Left ventricle myocardium superior (tissue), 1 donor: ENCODE measurements around the gene BABAM2. TPM values are rescaled to one million over a fixed set of nuclear protein-coding genes. Genes with fewer than 3 reads are reported as not detected.

Source experiments
- ATAC-seq: fragments of 200-7000 bp; cut with Tn5 transposase; one replicate; pipeline ENCODE4 v1.9.1; 2020; ENCODE audit warnings: mild to moderate bottlenecking, moderate library complexity
- DNase-seq: peaks from one replicate; pipeline ENCODE4 v3.0.0-alpha.2; 2020
- intact Hi-C: fragments of 100-400 bp; cut with micrococcal nuclease; formaldehyde crosslinking; loops from one replicate; pipeline ENCODE4 v1.11.0; 2022
- total RNA-seq: library from RNA; stranded (reverse); fragmentation: NEBNext Ultra II Directional; extraction: Animal tissue kit (Norgen Biotek cat#: 25700); gene quantifications from one replicate; pipeline ENCODE4 v1.2.1, GENCODE V29; 2021
- donor health status: DM: no; HTN: yes; CAD: no; lungs with severe emphysema.

The BABAM2 gene
- total RNA-seq, 1 donor from 2014 or later = 56.8 TPM

DNA sequence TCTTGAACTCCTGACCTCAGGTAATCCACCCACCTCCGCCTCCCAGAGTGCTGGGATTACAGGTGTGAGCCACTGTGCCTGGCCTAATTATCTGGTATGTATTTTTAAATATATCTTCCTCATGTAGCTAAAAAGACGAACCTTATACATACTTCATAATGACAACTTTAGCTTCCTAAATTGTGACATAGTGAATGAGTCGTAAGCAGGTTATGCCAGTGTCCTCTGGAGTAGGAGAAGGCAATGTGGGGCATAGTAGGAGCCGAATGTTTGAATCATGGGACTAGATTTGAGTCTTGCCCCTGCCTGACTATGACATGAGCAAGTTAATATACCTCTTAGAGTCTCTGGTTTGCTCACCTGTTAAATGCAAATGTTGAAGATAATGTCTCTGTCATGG is 406.4 kb downstream of the BABAM2 start:
- no peak for ATAC-seq
- no peak for DNase-seq
- intact Hi-C loops = no loop called here

DNA sequence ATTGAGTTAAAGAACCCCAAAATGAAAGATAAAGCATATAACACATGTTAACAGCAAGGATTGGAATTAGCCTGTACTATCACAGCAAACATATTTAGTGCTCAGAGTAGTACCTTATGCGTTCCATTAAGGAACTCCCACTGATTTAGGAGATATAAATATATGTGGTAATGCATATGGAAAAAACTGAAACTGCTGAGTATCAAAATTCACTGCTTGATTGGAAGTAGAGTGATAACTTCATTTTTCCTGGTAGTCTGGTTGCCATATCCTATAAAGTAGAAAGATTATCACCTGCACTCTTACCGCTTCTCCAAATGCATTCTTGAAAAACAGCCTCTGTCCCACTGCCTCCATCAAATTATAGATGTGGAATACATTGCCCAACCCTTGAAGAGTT is 407.0 kb downstream of the BABAM2 start:
- intact Hi-C loops = no loop called here
- DNase-seq (no peak), ATAC-seq (no peak)

DNA sequence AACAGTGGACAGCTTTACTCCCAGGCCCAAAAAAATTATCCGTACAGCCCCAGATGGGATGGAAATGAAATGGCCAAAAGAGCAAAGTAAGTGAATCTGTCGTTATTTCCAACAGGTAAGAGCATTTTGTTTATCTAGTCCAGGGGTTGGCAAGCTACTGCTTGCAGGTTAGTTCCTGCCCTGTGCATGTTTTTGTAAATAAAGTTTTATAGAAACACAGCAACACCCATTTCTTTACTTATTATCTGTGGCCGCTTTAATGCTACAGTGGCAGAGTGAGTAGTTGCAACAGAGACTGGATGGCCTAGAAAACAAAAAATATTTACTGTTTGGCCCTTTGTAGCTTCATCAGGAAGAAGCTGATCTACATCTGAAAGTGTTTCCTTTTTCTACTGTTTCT is 407.9 kb downstream of the BABAM2 start:
- ATAC-seq = no peak
- no peak for DNase-seq
- intact Hi-C loops = no loop called here

DNA sequence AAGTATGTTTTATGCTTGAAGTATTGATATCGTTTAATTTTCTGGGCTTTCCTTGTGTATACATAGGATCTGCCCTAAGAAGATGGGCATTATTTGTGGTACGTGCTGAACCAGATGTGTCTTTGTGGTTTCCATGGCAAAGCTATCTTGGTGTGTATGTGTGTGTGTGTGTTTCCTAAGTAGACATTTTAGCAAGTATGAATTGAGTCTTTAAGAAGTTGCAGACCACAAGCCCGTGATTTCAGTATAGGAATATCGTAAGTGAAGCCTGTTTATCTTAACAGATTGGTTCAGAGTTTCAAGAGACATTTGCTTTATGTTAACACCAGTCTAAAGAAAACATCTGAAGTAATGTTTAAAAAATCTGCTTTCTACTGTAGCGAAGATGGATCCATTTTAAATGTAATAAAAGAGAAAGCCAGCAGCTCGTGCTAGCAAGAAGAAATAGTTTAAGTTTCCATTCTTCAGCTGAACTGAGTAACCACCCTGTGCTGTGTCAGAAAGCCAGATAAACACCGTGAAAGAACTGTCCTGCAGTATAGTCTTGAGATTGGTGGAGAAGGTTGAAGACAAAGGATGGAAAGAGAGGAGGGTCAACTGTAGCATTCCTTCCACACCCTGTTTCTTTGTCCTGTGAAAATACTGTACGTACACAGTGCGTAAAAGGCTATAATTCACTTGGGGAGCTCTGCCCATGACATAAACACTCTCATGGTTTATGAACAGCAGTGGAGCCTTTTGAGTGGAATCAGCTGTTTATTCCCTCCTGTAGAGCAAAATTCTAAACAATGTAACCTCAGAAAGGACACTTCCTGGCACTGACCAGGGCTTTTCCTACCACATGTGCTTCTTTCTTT is 410.2 kb downstream of the BABAM2 start:
- DNase-seq = no peak
- intact Hi-C loops = no loop called here
- no peak for ATAC-seq

DNA sequence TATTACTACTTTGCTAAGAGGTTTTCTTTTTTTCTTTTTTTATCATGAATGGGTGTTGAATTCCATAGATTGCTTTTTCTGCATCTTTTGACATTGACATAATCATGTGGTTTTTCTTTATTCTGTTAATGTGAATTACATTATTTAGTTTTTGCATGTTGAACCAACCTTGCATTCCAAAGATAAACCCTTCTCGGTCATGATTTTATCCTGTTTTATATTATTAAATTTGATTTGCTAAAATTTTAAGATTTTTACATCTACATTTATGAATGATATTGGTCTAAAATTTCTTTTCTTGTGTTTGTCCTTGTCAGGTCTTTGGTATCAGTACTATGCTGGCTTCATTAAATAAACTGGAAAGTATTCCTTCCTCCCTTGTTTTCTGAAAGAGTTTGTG is 414.7 kb downstream of the BABAM2 start:
- ATAC-seq (no peak), DNase-seq (no peak)
- intact Hi-C loops = no loop called here

DNA sequence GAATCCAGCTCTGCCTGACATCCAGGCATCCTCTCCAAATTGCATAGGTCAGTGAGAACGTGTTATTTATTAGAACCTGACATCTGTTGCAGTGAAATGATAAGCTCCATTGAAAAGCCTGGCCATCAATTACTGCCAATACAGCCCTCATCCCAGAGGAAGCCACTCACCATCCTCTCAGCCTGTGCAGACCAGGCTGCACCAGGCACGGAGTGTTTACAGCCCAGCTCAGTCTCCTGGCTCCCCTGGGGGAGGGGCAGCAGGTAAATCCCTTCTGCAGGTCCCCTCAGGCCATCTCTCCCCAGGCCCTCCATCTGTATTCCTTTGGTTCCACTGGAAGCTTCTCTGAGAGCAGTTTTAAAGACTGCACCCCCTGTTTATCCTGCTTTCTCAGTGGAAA is 419.6 kb downstream of the BABAM2 start:
- DNase-seq (no peak), ATAC-seq (no peak)
- intact Hi-C loops = no loop called here

DNA sequence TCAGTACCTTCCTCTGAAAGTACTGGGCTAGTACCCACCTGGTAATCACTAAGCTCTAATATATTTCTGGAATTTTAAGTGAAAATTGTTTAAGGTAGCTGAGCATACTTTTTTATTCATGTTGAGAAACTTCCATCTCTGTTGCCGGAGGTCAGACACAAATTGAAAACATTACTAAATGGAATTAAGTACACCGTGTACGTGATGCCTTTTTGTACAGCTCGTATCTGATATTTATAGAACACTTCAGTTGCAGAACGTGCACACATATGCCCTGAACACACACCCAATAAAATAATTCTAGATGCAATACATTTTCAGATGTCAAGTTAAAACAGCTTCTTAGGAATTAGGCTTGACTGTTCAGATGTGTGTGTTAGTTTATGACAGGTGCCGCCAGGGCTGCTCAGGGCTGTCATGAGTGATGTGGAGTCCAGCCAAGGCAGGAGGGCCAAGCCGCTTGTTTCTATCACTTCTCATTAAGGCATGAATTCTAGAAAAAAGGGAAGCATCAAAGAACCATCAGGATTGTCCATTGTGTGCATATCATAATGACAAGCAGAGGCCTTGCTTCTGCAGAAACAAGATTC is 421.2 kb downstream of the BABAM2 start:
- ATAC-seq (peak; percentile 84), DNase-seq (no peak)
- intact Hi-C loops = no loop called here

DNA sequence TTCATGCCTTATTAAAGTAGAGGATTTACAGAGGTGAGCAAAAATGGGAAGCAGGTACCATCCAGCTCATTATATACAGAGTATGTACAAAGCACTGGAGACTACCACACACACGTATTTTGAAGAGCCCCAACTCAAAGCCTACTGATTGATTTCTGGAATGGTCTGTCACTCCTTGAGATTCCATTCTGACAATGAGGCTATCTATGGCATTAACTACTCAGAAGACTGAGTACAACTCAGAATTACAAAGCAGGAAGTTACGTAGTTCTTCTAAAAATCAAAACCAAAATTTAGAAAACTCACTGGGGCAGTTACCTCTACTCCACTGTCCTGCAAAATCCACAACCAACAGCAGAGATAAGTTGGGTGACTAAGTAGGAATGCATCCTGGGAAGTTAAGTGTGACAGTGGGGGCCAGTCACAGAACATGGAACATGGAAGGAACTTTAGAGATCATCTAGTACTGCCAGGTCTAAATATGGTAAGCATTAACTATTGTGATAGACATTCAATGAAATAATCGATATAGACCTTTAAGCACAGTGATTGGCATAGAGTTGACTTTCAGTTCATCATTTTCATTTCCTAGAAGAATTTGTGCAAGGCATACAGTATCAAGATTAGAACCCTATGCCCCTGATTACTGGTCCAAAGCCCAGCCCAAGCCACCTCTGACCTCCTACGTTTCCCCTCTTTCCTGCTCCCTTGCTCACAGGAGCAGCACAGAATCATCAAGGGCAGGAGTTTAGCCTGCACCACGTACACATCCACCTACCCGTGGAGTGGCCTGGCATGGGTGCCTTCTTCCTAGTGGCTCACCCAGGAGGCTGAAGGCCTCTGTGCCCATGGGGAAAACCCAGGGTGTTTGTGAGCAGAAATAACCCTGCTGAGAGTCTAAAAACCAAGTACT is 422.0 kb downstream of the BABAM2 start:
- DNase-seq (no peak), ATAC-seq (peak; percentile 73)
- intact Hi-C loops = no loop called here

DNA sequence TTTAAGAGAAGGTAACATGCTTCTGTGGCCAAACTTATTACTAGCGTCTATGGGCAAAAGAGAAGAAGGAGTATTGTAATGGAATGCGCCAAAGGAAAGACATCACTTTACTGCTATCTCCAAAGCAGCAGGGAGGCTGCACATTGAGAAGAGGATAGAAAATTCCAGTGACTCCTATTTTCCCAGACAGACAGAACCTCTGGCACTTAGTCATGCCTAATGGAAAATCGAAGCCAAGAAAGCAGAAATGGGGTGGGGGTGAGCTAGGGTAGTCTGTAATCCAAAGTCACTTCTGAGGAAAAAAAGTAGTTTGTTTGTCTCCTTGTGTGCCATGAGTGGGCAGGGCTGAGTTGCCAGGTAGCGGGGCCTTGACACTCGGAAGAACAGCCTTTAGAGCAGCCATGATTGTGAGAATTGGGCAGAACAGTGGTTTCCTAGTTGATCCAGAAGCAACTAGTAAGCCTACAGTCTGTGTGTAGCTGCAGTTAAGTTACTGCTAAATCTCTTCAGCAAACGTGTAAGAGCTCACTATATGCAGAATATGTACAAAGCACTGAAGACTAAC is 422.8 kb downstream of the BABAM2 start:
- intact Hi-C loops = no loop called here
- ATAC-seq = no peak
- no peak for DNase-seq

DNA sequence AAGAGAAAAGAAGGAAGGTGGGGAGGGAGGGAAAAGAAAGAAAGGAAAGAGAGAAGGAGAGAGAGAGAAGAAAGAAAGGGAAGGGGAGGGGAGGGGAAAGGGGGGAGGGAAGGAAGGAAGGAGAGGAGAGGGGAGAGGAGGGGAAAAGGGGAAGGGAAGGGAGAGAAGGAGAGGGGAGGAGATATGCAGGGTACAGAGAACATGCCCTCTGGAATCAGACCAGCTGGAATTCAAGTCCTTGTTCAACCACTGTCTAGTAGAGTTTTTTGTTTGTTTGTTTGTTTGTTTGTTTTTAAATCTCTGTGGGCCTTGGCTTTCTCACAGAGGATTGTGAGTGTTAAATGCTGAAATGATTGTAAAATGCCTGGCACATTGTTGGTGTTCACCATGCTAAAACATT is 424.4 kb downstream of the BABAM2 start:
- DNase-seq (no peak), ATAC-seq (no peak)
- intact Hi-C loops = no loop called here

DNA sequence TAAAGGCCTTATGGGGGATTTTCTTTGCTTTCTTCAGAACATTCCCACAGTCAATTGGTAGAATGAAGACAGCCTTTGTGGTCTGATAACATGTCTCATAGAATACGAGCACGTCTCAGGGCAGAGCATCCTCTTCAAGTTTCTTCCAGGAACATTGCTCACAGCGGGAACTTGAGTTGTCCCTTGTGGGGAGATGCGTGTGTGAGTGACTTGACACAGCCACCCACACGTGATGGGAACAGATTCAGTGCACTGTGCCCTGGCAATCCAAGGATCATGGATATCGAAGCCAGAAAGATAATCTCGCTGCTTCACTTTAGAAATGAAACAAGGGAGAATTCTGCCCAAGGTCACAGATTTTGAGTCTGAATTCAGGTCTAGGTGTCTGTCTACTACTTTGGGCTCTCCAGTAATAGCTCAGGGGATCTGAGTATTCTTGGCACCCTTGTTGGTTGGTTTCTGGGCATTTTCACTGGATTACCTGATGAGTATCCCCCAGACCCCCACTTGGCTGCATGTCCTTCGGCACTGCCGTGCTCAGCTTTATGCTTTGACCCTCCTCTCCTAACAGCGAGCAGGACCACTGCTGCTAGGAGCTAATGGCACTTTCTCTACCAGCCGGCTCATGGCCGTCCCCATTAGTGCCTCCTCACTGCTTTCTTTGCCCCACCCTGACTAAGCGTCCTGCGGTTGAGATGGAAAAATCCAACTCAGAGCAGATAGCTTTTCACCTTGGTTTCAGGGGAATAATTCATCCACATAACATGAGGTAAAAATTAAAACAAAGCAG is 426.2 kb downstream of the BABAM2 start:
- DNase-seq (no peak), ATAC-seq (no peak)
- intact Hi-C loops = no loop called here

DNA sequence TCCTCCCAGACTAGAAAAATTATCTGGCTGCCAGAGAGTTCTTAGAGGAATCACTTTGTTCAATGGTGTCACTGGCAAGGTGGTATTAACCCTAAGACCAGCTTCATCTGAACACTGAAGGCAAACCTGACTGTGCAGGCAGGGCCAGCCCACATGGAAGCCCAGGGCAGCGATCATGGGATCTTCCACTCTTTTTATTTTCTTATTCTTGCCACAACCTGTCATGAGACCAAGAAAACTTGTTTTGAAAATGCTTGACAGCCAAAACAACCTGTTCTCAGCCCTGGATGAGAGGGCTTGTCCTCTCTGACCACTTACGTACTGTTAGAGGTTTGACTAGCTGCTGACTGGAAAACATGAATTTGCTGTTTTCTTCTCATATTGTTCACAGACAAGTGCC is 426.9 kb downstream of the BABAM2 start:
- intact Hi-C loops = no loop called here
- DNase-seq = no peak
- no peak for ATAC-seq

DNA sequence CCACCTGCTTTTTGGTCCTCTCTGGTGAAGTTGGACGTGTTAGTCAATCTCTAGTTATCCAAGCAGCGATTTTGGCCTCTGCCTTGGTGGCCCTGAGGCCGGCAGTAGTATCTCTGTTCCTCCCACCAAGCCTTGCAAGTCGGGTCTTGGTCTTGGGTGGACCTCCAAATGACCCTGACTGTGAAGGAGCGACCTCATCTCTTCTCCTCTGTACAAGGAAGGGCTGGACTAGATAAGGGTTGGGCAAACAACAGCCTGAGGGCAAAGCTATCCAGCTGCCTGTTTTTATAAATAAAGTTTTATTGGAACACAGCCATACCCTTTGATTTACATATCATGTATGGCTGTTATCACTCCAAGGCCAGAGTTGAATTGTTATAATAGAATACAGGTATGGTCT is 427.5 kb downstream of the BABAM2 start:
- DNase-seq (no peak), ATAC-seq (no peak)
- intact Hi-C loops = no loop called here

DNA sequence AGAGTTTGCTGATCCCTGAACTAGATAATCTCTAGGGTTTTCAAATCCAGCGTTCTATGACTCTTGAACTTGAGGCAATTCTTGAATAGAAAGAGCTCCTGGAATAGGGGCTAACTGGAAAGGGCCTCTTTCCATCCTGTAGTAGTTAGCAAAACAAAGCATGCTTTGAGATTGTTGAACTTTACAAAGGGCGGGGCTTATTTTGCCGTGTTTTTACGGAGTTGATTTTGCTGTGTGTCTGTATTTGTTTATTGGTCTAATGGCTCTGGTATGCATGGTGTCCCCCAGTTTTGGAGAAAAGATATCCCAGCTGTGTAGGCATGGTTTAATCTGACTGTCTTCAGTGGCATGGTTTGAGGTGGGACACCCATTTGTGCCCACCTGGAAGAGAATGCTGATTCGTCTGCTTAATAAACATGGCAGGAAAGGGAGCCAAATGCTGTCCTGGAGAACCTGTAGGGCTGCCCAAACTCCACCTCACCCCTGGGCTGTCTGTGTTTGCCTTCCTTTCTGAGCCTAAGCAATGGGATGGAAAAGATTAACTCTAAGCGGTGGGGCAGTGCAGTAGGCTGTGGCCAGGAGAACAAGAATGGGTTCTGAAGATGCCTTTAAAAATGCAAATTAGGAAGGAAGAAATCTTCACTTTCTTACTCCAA is 428.1 kb downstream of the BABAM2 start:
- DNase-seq (no peak), ATAC-seq (no peak)
- intact Hi-C loops = no loop called here

DNA sequence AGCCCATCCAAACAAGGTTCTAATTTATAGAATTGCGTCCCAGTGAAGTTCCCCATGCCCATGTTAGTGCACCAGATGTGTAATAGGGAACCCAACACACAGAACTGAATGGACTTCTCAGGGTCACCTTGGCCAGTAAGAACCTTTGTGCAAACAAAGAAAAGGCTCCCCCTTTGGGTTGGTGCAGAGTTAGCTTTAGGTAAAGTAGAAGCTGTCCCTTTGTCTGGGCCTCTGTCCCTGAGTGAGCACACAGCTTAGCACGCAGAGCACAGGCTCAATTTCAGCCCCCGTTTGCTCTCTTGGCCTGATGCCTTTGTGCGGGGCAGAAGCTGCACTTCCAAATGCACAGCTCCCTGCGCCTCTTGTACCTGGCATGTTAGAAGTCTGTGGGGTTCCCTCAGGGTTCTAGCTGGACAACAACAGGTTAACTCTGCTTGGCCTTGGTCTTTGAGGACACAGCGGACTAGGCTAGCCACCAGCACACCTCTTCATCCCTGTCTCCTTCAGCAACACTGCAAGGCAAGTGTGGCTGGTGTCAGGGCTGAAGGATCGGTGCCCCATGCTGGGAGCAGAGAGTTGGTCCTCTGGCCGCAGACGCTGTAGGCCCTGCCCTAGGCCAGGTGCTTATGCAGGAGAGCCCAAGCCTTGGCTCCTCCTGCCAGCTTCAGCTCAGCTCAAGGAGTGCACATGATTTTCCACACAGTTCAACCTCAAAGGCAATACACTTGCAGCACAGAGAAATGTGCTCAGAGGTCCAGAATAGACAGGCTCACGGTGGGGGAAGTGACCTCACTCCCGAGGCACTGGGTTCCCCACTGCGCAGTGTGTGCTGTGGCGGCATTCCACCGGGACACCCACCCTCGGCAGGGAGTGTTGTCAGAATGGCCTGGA is 428.8 kb downstream of the BABAM2 start:
- DNase-seq = no peak
- intact Hi-C loops = no loop called here
- no peak for ATAC-seq

DNA sequence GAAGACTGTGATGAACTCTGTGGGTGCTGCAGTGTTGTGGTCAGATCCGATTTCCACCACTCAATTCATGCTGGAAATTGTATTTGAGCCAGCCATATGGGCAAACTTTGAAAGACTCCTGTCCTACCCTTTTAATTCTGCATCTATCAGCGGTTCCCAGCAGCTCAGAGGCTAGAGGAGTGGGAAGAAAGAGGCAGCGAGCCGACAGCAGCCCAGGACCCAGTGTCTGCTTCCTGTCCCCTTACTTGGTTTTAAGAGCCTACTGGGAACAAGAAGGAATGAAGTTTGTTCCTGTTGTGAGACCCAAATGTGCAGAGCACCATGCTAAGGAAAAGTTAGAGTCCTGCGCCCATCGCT is 429.5 kb downstream of the BABAM2 start:
- intact Hi-C loops = no loop called here
- no peak for DNase-seq
- ATAC-seq = no peak

DNA sequence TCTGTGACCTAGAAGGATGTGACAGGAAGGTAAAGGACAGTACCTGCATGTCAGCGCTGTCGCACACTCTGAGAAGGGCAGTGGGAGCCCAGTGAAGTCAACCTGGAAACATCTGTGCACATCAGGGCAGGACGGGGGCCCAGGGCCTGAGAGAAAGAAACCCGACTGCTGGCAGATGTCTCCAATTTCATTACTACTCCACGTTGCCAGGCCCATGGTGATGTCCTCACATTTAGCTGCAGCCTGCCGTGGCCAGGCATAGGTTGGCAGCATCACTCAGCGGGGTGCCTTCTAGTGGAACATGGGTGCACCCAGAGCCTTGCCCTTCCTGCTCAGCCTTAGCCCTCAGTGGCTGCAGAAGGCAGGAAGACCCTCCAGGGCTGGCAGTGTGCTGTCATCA is 429.8 kb downstream of the BABAM2 start:
- DNase-seq (no peak), ATAC-seq (no peak)
- intact Hi-C loops = no loop called here

DNA sequence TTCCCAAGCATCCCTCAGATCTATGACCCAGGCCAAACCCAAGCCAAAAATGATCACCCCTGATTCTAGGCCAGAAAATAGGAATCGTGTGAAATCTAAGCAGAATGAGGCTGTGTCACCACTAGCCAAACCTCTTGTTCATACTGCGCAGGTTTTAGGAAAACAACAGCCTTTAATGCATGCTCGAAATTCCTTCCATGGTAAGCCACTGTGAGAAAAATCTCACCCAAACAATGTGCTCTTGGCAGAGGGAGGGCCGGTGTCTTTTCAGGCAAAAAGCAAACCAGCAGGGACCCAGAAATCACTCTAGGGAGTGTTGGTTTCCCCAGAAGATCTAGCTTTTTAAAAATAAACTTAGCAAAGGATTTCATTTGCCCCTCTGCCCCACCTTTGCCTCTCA is 430.9 kb downstream of the BABAM2 start:
- DNase-seq (no peak), ATAC-seq (no peak)
- intact Hi-C loops = no loop called here
